WTC11 (cell line): ENCODE data around the gene MMP21. TPM values are rescaled to one million over a fixed set of nuclear protein-coding genes. Genes with fewer than 3 reads are reported as not detected.

Source experiments
- ATAC-seq: fragments of 200-7000 bp; cut with Tn5 transposase; 2 replicates; pipeline ENCODE4 v1.10.0; 2021; ENCODE audit warnings: mild to moderate bottlenecking, moderate library complexity
- CTCF ChIA-PET: fragments of 300-600 bp; sonication (Branson Sonifier 250); formaldehyde crosslinking; loops from one replicate; lab custom pipeline; 2021; ENCODE audit warnings: antibody characterized with exemption; lab: Charles Lee
- POLR2A ChIA-PET: fragments of 350-600 bp; sonication (Branson Sonifier 250); formaldehyde crosslinking; loops from one replicate; lab custom pipeline; 2021; ENCODE audit warnings: antibody characterized with exemption; lab: Charles Lee
- DNase-seq: peaks from one replicate; pipeline ENCODE4 v3.0.0; 2021; ENCODE audit warnings: low spot score
- H3K27ac Mint-ChIP-seq: 2 replicates; pipeline ENCODE4 v1.8.0; 2021; ENCODE audit warnings: mixed read lengths
- H3K27me3 Mint-ChIP-seq: 2 replicates; pipeline ENCODE4 v1.8.0; 2021; ENCODE audit warnings: low read depth, mild to moderate bottlenecking, moderate library complexity, mixed read lengths
- H3K36me3 Mint-ChIP-seq: 2 replicates; pipeline ENCODE4 v1.8.0; 2021; ENCODE audit warnings: mixed read lengths
- H3K4me1 Mint-ChIP-seq: 2 replicates; pipeline ENCODE4 v1.8.0; 2022; ENCODE audit warnings: mixed read lengths
- H3K4me3 Mint-ChIP-seq: 2 replicates; pipeline ENCODE4 v1.8.0; 2021; ENCODE audit warnings: mild to moderate bottlenecking, moderate library complexity, mixed read lengths
- H3K9me3 Mint-ChIP-seq: 2 replicates; pipeline ENCODE4 v1.8.0; 2021; ENCODE audit warnings: mixed read lengths
- CREB1 ChIP-seq: sonication (generic); formaldehyde crosslinking; IDR thresholded peaks from 2 replicates; pipeline ENCODE4 v1.8.0; 2023; ENCODE audit warnings: mild to moderate bottlenecking, missing genetic modification reagents
- EMX1 ChIP-seq: fragments of 250-450 bp; sonication (Bioruptor Pico); IDR thresholded peaks from 2 replicates; pipeline ENCODE4 v1.8.0; 2021; ENCODE audit warnings: mild to moderate bottlenecking
- ETV6 ChIP-seq: sonication (generic); formaldehyde crosslinking; IDR thresholded peaks from 2 replicates; pipeline ENCODE4 v1.8.1; 2022; ENCODE audit warnings: mild to moderate bottlenecking, missing genetic modification reagents
- MXD4 ChIP-seq: fragments of 250-450 bp; sonication (Bioruptor Pico); IDR thresholded peaks from 2 replicates; pipeline ENCODE4 v1.8.0; 2021; ENCODE audit warnings: mild to moderate bottlenecking, moderate library complexity, borderline replicate concordance
- NFATC4 ChIP-seq: fragments of 250-450 bp; sonication (Bioruptor Pico); IDR thresholded peaks from 2 replicates; pipeline ENCODE4 v1.9.0; 2021; ENCODE audit warnings: mild to moderate bottlenecking
- RELA ChIP-seq: sonication (generic); formaldehyde crosslinking; IDR thresholded peaks from 2 replicates; pipeline ENCODE4 v1.8.1; 2022; ENCODE audit warnings: missing genetic modification reagents, mild to moderate bottlenecking, borderline replicate concordance
- RORB ChIP-seq: fragments of 250-450 bp; sonication (Bioruptor Pico); IDR thresholded peaks from 2 replicates; pipeline ENCODE4 v1.9.0; 2021; ENCODE audit warnings: mild to moderate bottlenecking
- SMAD4 ChIP-seq: sonication (generic); formaldehyde crosslinking; IDR thresholded peaks from 2 replicates; pipeline ENCODE4 v1.8.0; 2022; ENCODE audit warnings: mild to moderate bottlenecking, missing genetic modification reagents
- ZNF423 ChIP-seq: fragments of 250-450 bp; sonication (Bioruptor Pico); IDR thresholded peaks from 2 replicates; pipeline ENCODE4 v2.1.2; 2022; ENCODE audit warnings: mild to moderate bottlenecking, moderate library complexity
- total RNA-seq: library from RNA; stranded (reverse); gene quantifications from 3 replicates; pipeline ENCODE4 v1.2.3, GENCODE V29; 2021
- TF ChIP-seq, protein P1 (sequence below): sonication (generic); formaldehyde crosslinking; IDR thresholded peaks from 2 replicates; pipeline ENCODE4 v1.8.0; 2023; ENCODE audit warnings: missing genetic modification reagents
- TF ChIP-seq, protein P2 (sequence below): sonication (generic); formaldehyde crosslinking; IDR thresholded peaks from 2 replicates; pipeline ENCODE4 v1.8.1; 2023; ENCODE audit warnings: mild to moderate bottlenecking, missing genetic modification reagents
- TF ChIP-seq, protein P3 (sequence below): sonication (generic); formaldehyde crosslinking; IDR thresholded peaks from 2 replicates; pipeline ENCODE4 v1.8.1; 2023; ENCODE audit warnings: mild to moderate bottlenecking, missing genetic modification reagents, moderate library complexity
- TF ChIP-seq, protein P4 (sequence below): sonication (generic); formaldehyde crosslinking; IDR thresholded peaks from 2 replicates; pipeline ENCODE4 v1.8.1; 2023; ENCODE audit warnings: mild to moderate bottlenecking, moderate library complexity, missing genetic modification reagents
- TF ChIP-seq, protein P5 (sequence below): fragments of 250-450 bp; sonication (Bioruptor Pico); IDR thresholded peaks from 2 replicates; pipeline ENCODE4 v1.9.0; 2021; ENCODE audit warnings: mild to moderate bottlenecking
- TF ChIP-seq, protein P6 (sequence below): fragments of 250-450 bp; sonication (Bioruptor Pico); IDR thresholded peaks from 2 replicates; pipeline ENCODE4 v1.9.0; 2021; ENCODE audit warnings: mild to moderate bottlenecking, borderline replicate concordance
- TF ChIP-seq, protein P7 (sequence below): sonication (generic); formaldehyde crosslinking; IDR thresholded peaks from 2 replicates; pipeline ENCODE4 v1.8.0; 2022; ENCODE audit warnings: missing genetic modification reagents
- TF ChIP-seq, protein P8 (sequence below): sonication (generic); formaldehyde crosslinking; IDR thresholded peaks from 2 replicates; pipeline ENCODE4 v1.8.0; 2023; ENCODE audit warnings: missing genetic modification reagents, mild to moderate bottlenecking, borderline replicate concordance
- TF ChIP-seq, protein P9 (sequence below): sonication (generic); formaldehyde crosslinking; conservative IDR thresholded peaks from 2 replicates; pipeline ENCODE4 v1.8.1; 2022; ENCODE audit warnings: mild to moderate bottlenecking, missing genetic modification reagents

MMP21 gene
- total RNA-seq, 1 experiment from 2014 or later, result not detected

DNA sequence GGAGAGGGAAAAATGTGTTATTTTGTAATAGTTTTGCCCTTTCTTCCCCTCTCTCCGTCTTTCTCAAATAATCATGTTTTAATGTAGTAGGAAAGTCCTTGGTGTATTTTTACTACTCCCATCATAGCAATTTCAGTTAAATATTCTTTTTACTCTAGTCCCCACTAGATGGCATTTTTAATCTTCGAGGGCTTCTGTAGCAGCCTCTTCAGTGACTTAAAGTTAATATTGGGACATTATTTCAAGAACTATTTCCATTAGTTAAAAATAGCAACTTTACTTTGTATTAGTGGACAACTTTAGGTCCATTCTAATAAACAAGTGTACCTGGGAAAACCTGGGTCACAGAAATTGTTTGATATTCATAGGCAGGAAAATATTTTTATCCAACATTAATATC, 33.2 kb downstream of the MMP21 start (continued):
- TF ChIP-seq, protein P1, sequence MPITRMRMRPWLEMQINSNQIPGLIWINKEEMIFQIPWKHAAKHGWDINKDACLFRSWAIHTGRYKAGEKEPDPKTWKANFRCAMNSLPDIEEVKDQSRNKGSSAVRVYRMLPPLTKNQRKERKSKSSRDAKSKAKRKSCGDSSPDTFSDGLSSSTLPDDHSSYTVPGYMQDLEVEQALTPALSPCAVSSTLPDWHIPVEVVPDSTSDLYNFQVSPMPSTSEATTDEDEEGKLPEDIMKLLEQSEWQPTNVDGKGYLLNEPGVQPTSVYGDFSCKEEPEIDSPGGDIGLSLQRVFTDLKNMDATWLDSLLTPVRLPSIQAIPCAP (CRISPR knock-in tag), result no peak
- TF ChIP-seq MXD4, result no peak
- TF ChIP-seq, protein P2, sequence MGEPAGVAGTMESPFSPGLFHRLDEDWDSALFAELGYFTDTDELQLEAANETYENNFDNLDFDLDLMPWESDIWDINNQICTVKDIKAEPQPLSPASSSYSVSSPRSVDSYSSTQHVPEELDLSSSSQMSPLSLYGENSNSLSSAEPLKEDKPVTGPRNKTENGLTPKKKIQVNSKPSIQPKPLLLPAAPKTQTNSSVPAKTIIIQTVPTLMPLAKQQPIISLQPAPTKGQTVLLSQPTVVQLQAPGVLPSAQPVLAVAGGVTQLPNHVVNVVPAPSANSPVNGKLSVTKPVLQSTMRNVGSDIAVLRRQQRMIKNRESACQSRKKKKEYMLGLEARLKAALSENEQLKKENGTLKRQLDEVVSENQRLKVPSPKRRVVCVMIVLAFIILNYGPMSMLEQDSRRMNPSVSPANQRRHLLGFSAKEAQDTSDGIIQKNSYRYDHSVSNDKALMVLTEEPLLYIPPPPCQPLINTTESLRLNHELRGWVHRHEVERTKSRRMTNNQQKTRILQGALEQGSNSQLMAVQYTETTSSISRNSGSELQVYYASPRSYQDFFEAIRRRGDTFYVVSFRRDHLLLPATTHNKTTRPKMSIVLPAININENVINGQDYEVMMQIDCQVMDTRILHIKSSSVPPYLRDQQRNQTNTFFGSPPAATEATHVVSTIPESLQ (CRISPR knock-in tag), result no peak
- TF ChIP-seq, protein P3, sequence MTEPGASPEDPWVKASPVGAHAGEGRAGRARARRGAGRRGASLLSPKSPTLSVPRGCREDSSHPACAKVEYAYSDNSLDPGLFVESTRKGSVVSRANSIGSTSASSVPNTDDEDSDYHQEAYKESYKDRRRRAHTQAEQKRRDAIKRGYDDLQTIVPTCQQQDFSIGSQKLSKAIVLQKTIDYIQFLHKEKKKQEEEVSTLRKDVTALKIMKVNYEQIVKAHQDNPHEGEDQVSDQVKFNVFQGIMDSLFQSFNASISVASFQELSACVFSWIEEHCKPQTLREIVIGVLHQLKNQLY, result no peak
- no peak for TF ChIP-seq RELA
- TF ChIP-seq NFATC4 (CRISPR knock-in tag), result no peak
- TF ChIP-seq, protein P4, sequence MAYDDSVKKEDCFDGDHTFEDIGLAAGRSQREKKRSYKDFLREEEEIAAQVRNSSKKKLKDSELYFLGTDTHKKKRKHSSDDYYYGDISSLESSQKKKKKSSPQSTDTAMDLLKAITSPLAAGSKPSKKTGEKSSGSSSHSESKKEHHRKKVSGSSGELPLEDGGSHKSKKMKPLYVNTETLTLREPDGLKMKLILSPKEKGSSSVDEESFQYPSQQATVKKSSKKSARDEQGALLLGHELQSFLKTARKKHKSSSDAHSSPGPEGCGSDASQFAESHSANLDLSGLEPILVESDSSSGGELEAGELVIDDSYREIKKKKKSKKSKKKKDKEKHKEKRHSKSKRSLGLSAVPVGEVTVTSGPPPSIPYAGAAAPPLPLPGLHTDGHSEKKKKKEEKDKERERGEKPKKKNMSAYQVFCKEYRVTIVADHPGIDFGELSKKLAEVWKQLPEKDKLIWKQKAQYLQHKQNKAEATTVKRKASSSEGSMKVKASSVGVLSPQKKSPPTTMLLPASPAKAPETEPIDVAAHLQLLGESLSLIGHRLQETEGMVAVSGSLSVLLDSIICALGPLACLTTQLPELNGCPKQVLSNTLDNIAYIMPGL (CRISPR knock-in tag), result no peak
- TF ChIP-seq, protein P5, sequence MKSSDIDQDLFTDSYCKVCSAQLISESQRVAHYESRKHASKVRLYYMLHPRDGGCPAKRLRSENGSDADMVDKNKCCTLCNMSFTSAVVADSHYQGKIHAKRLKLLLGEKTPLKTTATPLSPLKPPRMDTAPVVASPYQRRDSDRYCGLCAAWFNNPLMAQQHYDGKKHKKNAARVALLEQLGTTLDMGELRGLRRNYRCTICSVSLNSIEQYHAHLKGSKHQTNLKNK, result no peak
- TF ChIP-seq, protein P6, sequence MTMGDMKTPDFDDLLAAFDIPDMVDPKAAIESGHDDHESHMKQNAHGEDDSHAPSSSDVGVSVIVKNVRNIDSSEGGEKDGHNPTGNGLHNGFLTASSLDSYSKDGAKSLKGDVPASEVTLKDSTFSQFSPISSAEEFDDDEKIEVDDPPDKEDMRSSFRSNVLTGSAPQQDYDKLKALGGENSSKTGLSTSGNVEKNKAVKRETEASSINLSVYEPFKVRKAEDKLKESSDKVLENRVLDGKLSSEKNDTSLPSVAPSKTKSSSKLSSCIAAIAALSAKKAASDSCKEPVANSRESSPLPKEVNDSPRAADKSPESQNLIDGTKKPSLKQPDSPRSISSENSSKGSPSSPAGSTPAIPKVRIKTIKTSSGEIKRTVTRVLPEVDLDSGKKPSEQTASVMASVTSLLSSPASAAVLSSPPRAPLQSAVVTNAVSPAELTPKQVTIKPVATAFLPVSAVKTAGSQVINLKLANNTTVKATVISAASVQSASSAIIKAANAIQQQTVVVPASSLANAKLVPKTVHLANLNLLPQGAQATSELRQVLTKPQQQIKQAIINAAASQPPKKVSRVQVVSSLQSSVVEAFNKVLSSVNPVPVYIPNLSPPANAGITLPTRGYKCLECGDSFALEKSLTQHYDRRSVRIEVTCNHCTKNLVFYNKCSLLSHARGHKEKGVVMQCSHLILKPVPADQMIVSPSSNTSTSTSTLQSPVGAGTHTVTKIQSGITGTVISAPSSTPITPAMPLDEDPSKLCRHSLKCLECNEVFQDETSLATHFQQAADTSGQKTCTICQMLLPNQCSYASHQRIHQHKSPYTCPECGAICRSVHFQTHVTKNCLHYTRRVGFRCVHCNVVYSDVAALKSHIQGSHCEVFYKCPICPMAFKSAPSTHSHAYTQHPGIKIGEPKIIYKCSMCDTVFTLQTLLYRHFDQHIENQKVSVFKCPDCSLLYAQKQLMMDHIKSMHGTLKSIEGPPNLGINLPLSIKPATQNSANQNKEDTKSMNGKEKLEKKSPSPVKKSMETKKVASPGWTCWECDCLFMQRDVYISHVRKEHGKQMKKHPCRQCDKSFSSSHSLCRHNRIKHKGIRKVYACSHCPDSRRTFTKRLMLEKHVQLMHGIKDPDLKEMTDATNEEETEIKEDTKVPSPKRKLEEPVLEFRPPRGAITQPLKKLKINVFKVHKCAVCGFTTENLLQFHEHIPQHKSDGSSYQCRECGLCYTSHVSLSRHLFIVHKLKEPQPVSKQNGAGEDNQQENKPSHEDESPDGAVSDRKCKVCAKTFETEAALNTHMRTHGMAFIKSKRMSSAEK (CRISPR knock-in tag), result no peak

DNA sequence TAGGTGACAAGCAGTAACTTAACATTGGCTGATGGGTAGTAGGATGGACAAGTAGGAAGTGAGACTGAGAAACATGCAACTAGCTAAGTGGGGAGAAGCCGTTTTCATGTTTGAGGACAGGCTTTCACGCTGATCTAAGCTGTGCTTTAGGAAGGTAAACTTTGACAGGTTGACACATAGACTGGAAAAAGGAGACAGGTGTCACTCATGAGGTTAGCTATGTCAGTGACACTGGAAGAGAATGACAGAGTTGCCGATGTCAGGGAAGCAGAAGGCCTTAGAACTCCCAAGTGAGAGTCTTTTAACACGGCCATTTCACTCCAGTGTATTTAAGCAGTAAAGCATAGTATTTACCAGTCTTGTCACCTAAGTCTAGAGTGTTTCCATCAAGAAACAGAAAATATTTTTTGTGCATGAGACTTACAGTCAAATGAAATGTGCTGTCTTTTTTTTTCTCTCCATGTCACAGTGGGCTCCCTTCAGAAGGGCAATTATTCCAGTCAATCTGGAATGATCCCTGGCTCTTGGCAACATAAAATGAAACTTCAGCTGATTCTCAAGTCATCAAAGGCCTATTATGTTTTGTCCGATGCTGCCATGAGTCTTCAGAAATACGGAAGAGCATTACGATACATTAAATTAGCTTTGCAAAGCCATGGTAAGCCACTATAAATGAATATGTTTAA, 35.5 kb downstream of the MMP21 start:
- ChIA-PET CTCF (no interaction called here), POLR2A (no interaction called here)
- ATAC-seq (no peak), DNase-seq (no peak)
- Mint-ChIP-seq H3K4me1 (no peaks in the 10 kb centered on the region), H3K4me3 (no peak overlapping the region), H3K27me3 (no peaks in the 10 kb centered on the region), H3K9me3 (no peaks in the 10 kb centered on the region), H3K27ac (no peak overlapping the region), H3K36me3 (peaks cover 89% of the 10 kb centered on the region)
- TF ChIP-seq, protein P7, sequence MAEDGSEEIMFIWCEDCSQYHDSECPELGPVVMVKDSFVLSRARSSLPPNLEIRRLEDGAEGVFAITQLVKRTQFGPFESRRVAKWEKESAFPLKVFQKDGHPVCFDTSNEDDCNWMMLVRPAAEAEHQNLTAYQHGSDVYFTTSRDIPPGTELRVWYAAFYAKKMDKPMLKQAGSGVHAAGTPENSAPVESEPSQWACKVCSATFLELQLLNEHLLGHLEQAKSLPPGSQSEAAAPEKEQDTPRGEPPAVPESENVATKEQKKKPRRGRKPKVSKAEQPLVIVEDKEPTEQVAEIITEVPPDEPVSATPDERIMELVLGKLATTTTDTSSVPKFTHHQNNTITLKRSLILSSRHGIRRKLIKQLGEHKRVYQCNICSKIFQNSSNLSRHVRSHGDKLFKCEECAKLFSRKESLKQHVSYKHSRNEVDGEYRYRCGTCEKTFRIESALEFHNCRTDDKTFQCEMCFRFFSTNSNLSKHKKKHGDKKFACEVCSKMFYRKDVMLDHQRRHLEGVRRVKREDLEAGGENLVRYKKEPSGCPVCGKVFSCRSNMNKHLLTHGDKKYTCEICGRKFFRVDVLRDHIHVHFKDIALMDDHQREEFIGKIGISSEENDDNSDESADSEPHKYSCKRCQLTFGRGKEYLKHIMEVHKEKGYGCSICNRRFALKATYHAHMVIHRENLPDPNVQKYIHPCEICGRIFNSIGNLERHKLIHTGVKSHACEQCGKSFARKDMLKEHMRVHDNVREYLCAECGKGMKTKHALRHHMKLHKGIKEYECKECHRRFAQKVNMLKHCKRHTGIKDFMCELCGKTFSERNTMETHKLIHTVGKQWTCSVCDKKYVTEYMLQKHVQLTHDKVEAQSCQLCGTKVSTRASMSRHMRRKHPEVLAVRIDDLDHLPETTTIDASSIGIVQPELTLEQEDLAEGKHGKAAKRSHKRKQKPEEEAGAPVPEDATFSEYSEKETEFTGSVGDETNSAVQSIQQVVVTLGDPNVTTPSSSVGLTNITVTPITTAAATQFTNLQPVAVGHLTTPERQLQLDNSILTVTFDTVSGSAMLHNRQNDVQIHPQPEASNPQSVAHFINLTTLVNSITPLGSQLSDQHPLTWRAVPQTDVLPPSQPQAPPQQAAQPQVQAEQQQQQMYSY, result no peak
- TF ChIP-seq, protein P8, sequence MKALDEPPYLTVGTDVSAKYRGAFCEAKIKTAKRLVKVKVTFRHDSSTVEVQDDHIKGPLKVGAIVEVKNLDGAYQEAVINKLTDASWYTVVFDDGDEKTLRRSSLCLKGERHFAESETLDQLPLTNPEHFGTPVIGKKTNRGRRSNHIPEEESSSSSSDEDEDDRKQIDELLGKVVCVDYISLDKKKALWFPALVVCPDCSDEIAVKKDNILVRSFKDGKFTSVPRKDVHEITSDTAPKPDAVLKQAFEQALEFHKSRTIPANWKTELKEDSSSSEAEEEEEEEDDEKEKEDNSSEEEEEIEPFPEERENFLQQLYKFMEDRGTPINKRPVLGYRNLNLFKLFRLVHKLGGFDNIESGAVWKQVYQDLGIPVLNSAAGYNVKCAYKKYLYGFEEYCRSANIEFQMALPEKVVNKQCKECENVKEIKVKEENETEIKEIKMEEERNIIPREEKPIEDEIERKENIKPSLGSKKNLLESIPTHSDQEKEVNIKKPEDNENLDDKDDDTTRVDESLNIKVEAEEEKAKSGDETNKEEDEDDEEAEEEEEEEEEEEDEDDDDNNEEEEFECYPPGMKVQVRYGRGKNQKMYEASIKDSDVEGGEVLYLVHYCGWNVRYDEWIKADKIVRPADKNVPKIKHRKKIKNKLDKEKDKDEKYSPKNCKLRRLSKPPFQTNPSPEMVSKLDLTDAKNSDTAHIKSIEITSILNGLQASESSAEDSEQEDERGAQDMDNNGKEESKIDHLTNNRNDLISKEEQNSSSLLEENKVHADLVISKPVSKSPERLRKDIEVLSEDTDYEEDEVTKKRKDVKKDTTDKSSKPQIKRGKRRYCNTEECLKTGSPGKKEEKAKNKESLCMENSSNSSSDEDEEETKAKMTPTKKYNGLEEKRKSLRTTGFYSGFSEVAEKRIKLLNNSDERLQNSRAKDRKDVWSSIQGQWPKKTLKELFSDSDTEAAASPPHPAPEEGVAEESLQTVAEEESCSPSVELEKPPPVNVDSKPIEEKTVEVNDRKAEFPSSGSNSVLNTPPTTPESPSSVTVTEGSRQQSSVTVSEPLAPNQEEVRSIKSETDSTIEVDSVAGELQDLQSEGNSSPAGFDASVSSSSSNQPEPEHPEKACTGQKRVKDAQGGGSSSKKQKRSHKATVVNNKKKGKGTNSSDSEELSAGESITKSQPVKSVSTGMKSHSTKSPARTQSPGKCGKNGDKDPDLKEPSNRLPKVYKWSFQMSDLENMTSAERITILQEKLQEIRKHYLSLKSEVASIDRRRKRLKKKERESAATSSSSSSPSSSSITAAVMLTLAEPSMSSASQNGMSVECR (CRISPR knock-in tag), result no peak
- no peak for TF ChIP-seq CREB1
- no peak for TF ChIP-seq SMAD4 (CRISPR knock-in tag)
- no peak for TF ChIP-seq ETV6 (CRISPR knock-in tag)
- TF ChIP-seq, protein P9, sequence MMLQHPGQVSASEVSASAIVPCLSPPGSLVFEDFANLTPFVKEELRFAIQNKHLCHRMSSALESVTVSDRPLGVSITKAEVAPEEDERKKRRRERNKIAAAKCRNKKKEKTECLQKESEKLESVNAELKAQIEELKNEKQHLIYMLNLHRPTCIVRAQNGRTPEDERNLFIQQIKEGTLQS, result no peak
- no peak for TF ChIP-seq ZNF423 (CRISPR knock-in tag)
- no peak for TF ChIP-seq RORB (CRISPR knock-in tag)
- TF ChIP-seq EMX1, result no peak
